Prostate gland (tissue), 2 donors: ENCODE results near the gene VPS45. TPM values are rescaled to one million over a fixed set of nuclear protein-coding genes. Genes with fewer than 3 reads are reported as not detected.

Experiments
- DNase-seq: peaks from one replicate; pipeline ENCODE4 v3.0.0-alpha.2; 2019; ENCODE audit warnings: low spot score
- H3K27ac ChIP-seq, 2 donors: fragments of 200-600 bp; sonication (generic); 2 replicates each; pipeline ENCODE4 v1.5.1; 2017 to 2019
- H3K27me3 ChIP-seq: fragments of 200-600 bp; sonication (generic); replicated peaks from 2 replicates; pipeline ENCODE4 v1.5.1; 2019; ENCODE audit not compliant: insufficient read depth
- H3K36me3 ChIP-seq, 2 donors: fragments of 200-600 bp; sonication (generic); 1 replicate in 1 of 2; 2 replicates in 1 of 2; pipeline versions ENCODE4 v1.5.1 to v1.8.1; 2017 to 2019
- H3K4me1 ChIP-seq: fragments of 200-600 bp; sonication (generic); replicated peaks from 2 replicates; pipeline ENCODE4 v1.5.1; 2019
- H3K4me3 ChIP-seq, 2 donors: fragments of 200-600 bp; sonication (generic); 2 replicates each; pipeline ENCODE4 v1.5.1; 2017 to 2019
- H3K9me3 ChIP-seq: fragments of 200-600 bp; sonication (generic); 2 replicates; pipeline ENCODE4 v1.5.1; 2017
- CTCF ChIP-seq, 4 experiments: fragments of 200-600 bp in 2 of 4; fragments of 450-650 bp in 2 of 4; sonication (generic) in 2 of 4; IDR thresholded peaks; 1 replicate in 3 of 4; 2 replicates in 1 of 4; pipeline ENCODE4 v1.5.1; 2016 to 2019; ENCODE audit warnings: antibody characterized with exemption in 4 of 4, mild to moderate bottlenecking in 2 of 4, moderate library complexity in 2 of 4
- POLR2A ChIP-seq: fragments of 450-650 bp; IDR thresholded peaks from one replicate; pipeline ENCODE4 v1.6.1; 2016; ENCODE audit warnings: antibody characterized with exemption, mild to moderate bottlenecking
- POLR2AphosphoS5 ChIP-seq: sonication (generic); formaldehyde crosslinking; IDR thresholded peaks from one replicate; pipeline ENCODE4 v1.6.1; 2017; ENCODE audit warnings: antibody characterized with exemption
- WGBS: methylation state at CpG from one replicate; pipeline ENCODE4 v1.1.5; 2018; 5-methylcytosine and 5-hydroxymethylcytosine counted together
- intact Hi-C: fragments of 100-400 bp; cut with DNase I; formaldehyde crosslinking; loops from one replicate; pipeline ENCODE4 v1.14.2; 2022
- total RNA-seq, 2 donors: library from RNA; depleted of rRNA; stranded (reverse); fragments of >200 nt; gene quantifications; one replicate each; pipeline ENCODE4 v1.1.0, GENCODE V29; 2016

VPS45 gene
- total RNA-seq, 2 donors from 2014 or later, result 29.6 to 33.3 TPM

DNA sequence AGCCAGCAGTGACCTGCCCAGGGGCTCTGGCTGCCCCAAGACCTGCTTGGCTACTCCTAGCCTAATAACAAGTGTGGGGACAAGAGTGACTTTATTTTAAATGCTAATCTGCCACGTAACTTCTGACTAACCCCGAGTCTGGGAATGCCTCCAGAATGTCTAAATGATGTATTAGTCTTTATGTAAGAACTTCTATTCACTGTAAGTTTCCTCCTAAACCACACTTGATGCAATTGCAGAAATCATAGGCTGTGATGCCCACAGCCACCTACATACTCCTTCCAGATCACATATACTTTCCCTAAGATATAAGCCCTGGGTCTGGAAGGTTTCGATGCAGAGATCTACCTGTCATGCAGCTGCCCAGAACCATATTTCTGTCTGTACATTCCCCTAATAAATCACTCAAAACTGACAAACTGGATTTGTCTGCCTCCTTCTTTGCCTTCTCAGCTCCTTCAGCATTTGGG, 5.9 kb upstream of the VPS45 start:
- no peaks in the 10 kb centered on the region for H3K27me3 ChIP-seq
- H3K36me3 ChIP-seq, result no peaks in the 10 kb centered on the region
- H3K4me3 ChIP-seq, result no peak overlapping the region
- H3K4me1 ChIP-seq, result no peaks in the 10 kb centered on the region
- H3K27ac ChIP-seq, result no peak overlapping the region
- whole genome bisulfite sequencing, result 26% methylated on average over 3 of the region's 3 CpGs
- no peak for TF ChIP-seq POLR2AphosphoS5
- TF ChIP-seq CTCF (IDR thresholded peaks at IDR 0.05), result no peak
- no peak for TF ChIP-seq POLR2A
- intact Hi-C loops, result no loop called here
- DNase-seq, result peak; percentile 23
- H3K9me3 ChIP-seq, result no peaks in the 10 kb centered on the region

DNA sequence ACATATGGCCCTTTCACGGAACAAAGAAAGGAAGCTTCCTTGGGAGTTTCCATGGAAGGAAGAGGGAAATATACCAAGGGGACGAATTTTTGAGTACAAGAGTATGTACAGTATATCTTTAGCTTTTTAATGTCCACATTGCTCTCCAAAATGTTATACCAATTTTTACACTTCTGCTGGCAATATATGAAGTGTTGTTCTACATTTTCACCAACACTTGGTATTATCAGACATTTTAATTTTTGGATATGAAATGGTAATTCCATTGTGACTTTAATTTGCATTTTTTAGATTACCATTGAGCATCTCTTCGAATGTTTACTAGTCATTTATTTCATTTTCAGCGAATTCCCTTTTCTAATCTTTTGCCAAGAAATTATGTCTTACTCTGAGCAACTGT, 5.5 kb upstream of the VPS45 start:
- no peak overlapping the region for H3K27ac ChIP-seq
- 85% methylated on average over 4 of the region's 4 CpGs for WGBS

GRCh38 chr1:150065184-150065871, 2.2 kb upstream of the VPS45 start:
- DNase-seq, result no peak
- Histone ChIP-seq H3K27me3 (no peaks in the 10 kb centered on the region), H3K36me3 (no peaks in the 10 kb centered on the region), H3K4me3 (no peak overlapping the region), H3K27ac (no peak overlapping the region), H3K4me1 (no peaks in the 10 kb centered on the region), H3K9me3 (no peaks in the 10 kb centered on the region)
- TF ChIP-seq POLR2AphosphoS5 (peak; percentile 16), CTCF (IDR thresholded peaks at IDR 0.05) (no peak), POLR2A (no peak)
- WGBS, result 79% methylated on average over 5 of the region's 5 CpGs
- intact Hi-C loops, result loop anchor here (5.0 kb wide), 2 partner anchors 58 to 82 kb away; partner anchors contain the start of gene PLEKHO1

More for the DNA sequence above, 5.5 kb upstream of the VPS45 start:
- no peak overlapping the region for H3K4me3 ChIP-seq
- no peaks in the 10 kb centered on the region for H3K4me1 ChIP-seq
- no peak for DNase-seq
- no peaks in the 10 kb centered on the region for H3K9me3 ChIP-seq
- TF ChIP-seq POLR2AphosphoS5, result no peak
- TF ChIP-seq POLR2A, result no peak
- no peak for TF ChIP-seq CTCF (IDR thresholded peaks at IDR 0.05)
- intact Hi-C loops, result no loop called here
- H3K36me3 ChIP-seq, result no peaks in the 10 kb centered on the region
- no peaks in the 10 kb centered on the region for H3K27me3 ChIP-seq

DNA sequence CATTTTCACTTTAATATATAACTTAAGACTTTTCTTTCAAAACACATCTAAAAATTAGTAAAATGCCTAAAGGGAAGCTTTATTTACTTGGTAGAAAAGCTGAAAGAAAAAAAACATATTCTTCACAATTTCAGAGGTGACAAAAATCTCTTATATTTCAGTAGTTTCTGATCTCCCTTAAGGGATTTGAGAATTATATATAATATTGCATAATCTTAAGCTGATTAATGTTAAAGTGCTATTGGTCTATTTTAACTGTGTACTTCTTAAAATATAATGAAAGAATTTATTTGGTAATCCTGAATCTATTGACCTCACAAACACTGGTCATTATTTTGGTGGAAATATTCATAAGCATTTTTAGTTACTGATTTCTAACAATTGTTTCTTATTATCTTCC, 1.2 kb upstream of the VPS45 start:
- H3K4me3 ChIP-seq, result peak overlapping the region; percentile 50 to 55
- peak overlapping the region; percentile 90 to 91 for H3K27ac ChIP-seq
- H3K4me1 ChIP-seq, result no peaks in the 10 kb centered on the region
- TF ChIP-seq POLR2A, result no peak
- TF ChIP-seq CTCF (IDR thresholded peaks at IDR 0.05), result no peak
- H3K36me3 ChIP-seq, result no peaks in the 10 kb centered on the region
- H3K27me3 ChIP-seq, result no peaks in the 10 kb centered on the region
- DNase-seq, result no peak
- H3K9me3 ChIP-seq, result no peaks in the 10 kb centered on the region
- intact Hi-C loops, result loop anchor here (5.0 kb wide), 2 partner anchors 59 to 81 kb away; partner anchors contain the start of gene PLEKHO1

DNA sequence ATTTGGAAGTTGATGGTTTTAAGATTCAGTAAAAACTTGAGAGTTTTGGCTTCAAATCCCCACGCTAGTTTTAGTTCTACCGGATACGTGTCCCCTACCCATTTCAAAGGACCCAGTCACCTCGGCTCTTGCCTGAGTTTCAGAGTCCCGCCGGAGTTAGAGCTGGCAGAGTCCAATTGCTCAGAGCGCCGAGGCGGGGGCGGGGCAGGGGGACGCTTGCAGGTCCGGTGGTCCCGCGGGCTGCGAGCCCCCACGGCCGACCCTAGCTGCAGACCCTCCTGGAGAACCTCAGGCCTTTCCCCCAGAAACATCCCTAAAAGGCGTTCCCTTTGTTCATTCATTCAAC, 765 bp upstream of the VPS45 start:
- under 1% methylated on average over 17 of the region's 18 CpGs for WGBS
- no peaks in the 10 kb centered on the region for H3K4me1 ChIP-seq
- peak; percentile 42 for DNase-seq

More for the DNA sequence above, 765 bp upstream of the VPS45 start:
- Histone ChIP-seq H3K4me3 (peak overlapping the region; percentile 50 to 55), H3K36me3 (no peaks in the 10 kb centered on the region), H3K27me3 (no peaks in the 10 kb centered on the region), H3K9me3 (no peaks in the 10 kb centered on the region), H3K27ac (peak overlapping the region; percentile 90 to 91)
- intact Hi-C loops, result loop anchor here (5.0 kb wide), 2 partner anchors 60 to 80 kb away; partner anchors contain the start of gene PLEKHO1
- TF ChIP-seq POLR2AphosphoS5 (no peak), POLR2A (no peak), CTCF (IDR thresholded peaks at IDR 0.05) (no peak)
